Suprapubic skin (tissue), 3 donors: ENCODE measurements around the gene PCYOX1L.

ENCODE experiments used
- CTCF ChIP-seq, 2 donors: fragments of 200-600 bp in 1 of 2; fragments of 450-650 bp in 1 of 2; sonication (generic) in 1 of 2; IDR thresholded peaks; one replicate each; pipeline ENCODE4 v1.5.1; 2016 to 2019; ENCODE audit warnings: antibody characterized with exemption in 2 of 2, mild to moderate bottlenecking in 1 of 2, moderate library complexity in 1 of 2
- EP300 ChIP-seq: sonication (generic); formaldehyde crosslinking; IDR thresholded peaks from one replicate; pipeline ENCODE4 v1.6.1; 2017; ENCODE audit warnings: antibody characterized with exemption
- POLR2A ChIP-seq, 2 donors: fragments of 450-650 bp; IDR thresholded peaks; one replicate each; pipeline ENCODE4 v1.6.1; 2017; ENCODE audit warnings: antibody characterized with exemption in 2 of 2, mild to moderate bottlenecking in 2 of 2, moderate library complexity in 2 of 2

- no peak for TF ChIP-seq CTCF (IDR thresholded peaks at IDR 0.05)
- TF ChIP-seq EP300, result no peak
- TF ChIP-seq POLR2A (IDR thresholded peaks at IDR 0.05), result no peak
These were observed 4.7 kb downstream of the PCYOX1L start for GRCh38 chr5:149362541-149362940.
